WERI-Rb-1 (cell line): ENCODE data around the gene PPP3R1.
A peak's percentile ranks its signal among the peaks of the same experiment; 100 is the strongest.

ENCODE experiments used
- DNase-seq: peaks from one replicate; pipeline ENCODE4 v3.0.0-alpha.2; 2020
- H3K27ac ChIP-seq: fragments of 250-450 bp; sonication (Bioruptor Pico); 2 replicates; pipeline ENCODE4 v1.5.1; 2020; ENCODE audit warnings: mild to moderate bottlenecking, moderate library complexity
- H3K27me3 ChIP-seq: fragments of 250-450 bp; sonication (Bioruptor Pico); 2 replicates; pipeline ENCODE4 v1.5.1; 2021; ENCODE audit warnings: mild to moderate bottlenecking, low read depth, moderate library complexity; ENCODE audit not compliant: insufficient read depth, severe bottlenecking
- H3K36me3 ChIP-seq: fragments of 250-450 bp; sonication (Bioruptor Pico); 2 replicates; pipeline ENCODE4 v1.5.1; 2020; ENCODE audit warnings: mild to moderate bottlenecking, moderate library complexity
- H3K4me3 ChIP-seq: 2 replicates; pipeline ENCODE4 v1.5.1; 2011; ENCODE audit warnings: low read depth, mild to moderate bottlenecking, control low read depth, low read length
- H3K9me3 ChIP-seq: fragments of 250-450 bp; sonication (Bioruptor Pico); 2 replicates; pipeline ENCODE4 v1.5.1; 2021; ENCODE audit warnings: mild to moderate bottlenecking, moderate library complexity; ENCODE audit not compliant: severe bottlenecking
- CTCF ChIP-seq: IDR thresholded peaks from 2 replicates; pipeline ENCODE4 v1.5.1; 2011; ENCODE audit warnings: low read depth, mild to moderate bottlenecking, control low read depth, inconsistent platforms, low read length

Gene PPP3R1

GRCh38 chr2:68185541-68186164 is 66.7 kb downstream of the PPP3R1 start:
- H3K4me3 ChIP-seq: no peak overlapping the region
- TF ChIP-seq CTCF: peak; percentile 89
- H3K9me3 ChIP-seq: no peaks in the 10 kb centered on the region
- no peaks in the 10 kb centered on the region for H3K27me3 ChIP-seq
- peaks cover 40% of the 10 kb centered on the region for H3K36me3 ChIP-seq
- peak; percentile 74 for DNase-seq
- no peak overlapping the region for H3K27ac ChIP-seq

DNA sequence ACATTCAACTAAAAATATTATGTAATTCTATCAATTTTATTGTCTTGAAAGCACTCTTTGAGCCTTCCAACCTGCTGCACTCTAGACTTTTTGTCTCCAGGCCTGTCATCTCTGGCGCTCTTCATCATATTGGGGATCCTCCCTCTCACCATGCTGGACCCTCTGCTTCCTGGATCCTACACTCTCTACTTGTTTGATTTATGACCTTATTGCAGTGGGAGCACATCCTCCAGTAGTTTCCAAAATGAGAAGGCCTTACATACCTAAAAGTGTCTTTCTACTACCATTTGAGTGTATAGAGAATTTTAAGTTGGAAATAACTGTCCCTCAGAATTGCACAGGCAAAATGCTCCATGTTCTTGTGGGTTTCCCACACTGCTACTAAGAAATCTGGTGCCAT is 69.4 kb downstream of the PPP3R1 start:
- H3K9me3 ChIP-seq: no peaks in the 10 kb centered on the region
- no peak for TF ChIP-seq CTCF
- H3K27ac ChIP-seq: no peak overlapping the region
- no peak overlapping the region for H3K4me3 ChIP-seq
- H3K27me3 ChIP-seq: no peaks in the 10 kb centered on the region
- DNase-seq: no peak
- peaks cover 56% of the 10 kb centered on the region for H3K36me3 ChIP-seq

- H3K4me3 ChIP-seq: no peak overlapping the region
- H3K27ac ChIP-seq: no peak overlapping the region
- TF ChIP-seq CTCF: no peak
- no peak for DNase-seq
- no peaks in the 10 kb centered on the region for H3K9me3 ChIP-seq
- peaks cover 68% of the 10 kb centered on the region for H3K36me3 ChIP-seq
- no peaks in the 10 kb centered on the region for H3K27me3 ChIP-seq
Observed at GRCh38 chr2:68178954-68179627, 73.2 kb downstream of the PPP3R1 start.

DNA sequence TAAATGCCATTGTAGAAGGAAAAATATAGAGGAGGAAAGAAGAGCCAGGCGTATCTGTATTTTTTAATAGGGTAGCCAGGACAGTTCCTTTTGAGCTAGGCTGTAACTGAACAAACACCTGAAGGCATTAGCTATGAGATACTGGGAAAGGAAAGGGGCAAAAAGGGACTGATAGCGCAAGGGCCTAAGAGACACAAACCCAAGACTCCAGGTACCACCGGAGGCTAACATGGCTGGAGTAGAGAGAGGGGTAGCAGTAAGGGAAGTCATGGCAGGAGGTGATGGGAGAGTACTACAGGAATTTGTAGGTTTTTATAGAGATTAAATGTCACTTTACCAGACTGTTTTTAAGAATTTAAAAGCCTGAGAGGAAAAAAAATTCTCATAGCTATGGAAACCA is 73.9 kb downstream of the PPP3R1 start:
- no peak for DNase-seq
- Histone ChIP-seq H3K9me3 (no peaks in the 10 kb centered on the region), H3K36me3 (peaks cover 69% of the 10 kb centered on the region), H3K27ac (no peak overlapping the region), H3K4me3 (no peak overlapping the region), H3K27me3 (no peaks in the 10 kb centered on the region)
- TF ChIP-seq CTCF: no peak

- TF ChIP-seq CTCF: no peak
- H3K27me3 ChIP-seq: no peaks in the 10 kb centered on the region
- H3K27ac ChIP-seq: no peak overlapping the region
- H3K4me3 ChIP-seq: no peak overlapping the region
- H3K9me3 ChIP-seq: no peaks in the 10 kb centered on the region
- peaks cover 65% of the 10 kb centered on the region for H3K36me3 ChIP-seq
- DNase-seq: peak; percentile 13
Observed at GRCh38 chr2:68177541-68177940, 74.8 kb downstream of the PPP3R1 start.
